OCI-LY1 (cell line): Measurements from ENCODE around the gene CDH9.

ENCODE experiments used
- EZH2 ChIP-seq: fragments of 200-600 bp; sonication (generic), shearing (Covaris generic); IDR thresholded peaks from 2 replicates; pipeline ENCODE4 v1.8.0; 2017; ENCODE audit warnings: borderline replicate concordance, mixed run types, mild to moderate bottlenecking, antibody characterized with exemption, low read length, moderate library complexity, mixed read lengths
- TF ChIP-seq, protein P1 (sequence below): fragments of 200-600 bp; sonication (generic), shearing (Covaris generic); IDR thresholded peaks from 2 replicates; pipeline ENCODE4 v1.5.1; 2017; ENCODE audit warnings: mild to moderate bottlenecking, antibody characterized with exemption, low read length, moderate library complexity, mixed read lengths

- TF ChIP-seq, protein P1, sequence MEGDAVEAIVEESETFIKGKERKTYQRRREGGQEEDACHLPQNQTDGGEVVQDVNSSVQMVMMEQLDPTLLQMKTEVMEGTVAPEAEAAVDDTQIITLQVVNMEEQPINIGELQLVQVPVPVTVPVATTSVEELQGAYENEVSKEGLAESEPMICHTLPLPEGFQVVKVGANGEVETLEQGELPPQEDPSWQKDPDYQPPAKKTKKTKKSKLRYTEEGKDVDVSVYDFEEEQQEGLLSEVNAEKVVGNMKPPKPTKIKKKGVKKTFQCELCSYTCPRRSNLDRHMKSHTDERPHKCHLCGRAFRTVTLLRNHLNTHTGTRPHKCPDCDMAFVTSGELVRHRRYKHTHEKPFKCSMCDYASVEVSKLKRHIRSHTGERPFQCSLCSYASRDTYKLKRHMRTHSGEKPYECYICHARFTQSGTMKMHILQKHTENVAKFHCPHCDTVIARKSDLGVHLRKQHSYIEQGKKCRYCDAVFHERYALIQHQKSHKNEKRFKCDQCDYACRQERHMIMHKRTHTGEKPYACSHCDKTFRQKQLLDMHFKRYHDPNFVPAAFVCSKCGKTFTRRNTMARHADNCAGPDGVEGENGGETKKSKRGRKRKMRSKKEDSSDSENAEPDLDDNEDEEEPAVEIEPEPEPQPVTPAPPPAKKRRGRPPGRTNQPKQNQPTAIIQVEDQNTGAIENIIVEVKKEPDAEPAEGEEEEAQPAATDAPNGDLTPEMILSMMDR, result no peak
- no peak for TF ChIP-seq EZH2
Measured at GRCh38 chr5:26940994-26941393, 97.4 kb downstream of the CDH9 start.
